Omental fat pad (tissue), 4 donors: ENCODE results near the gene FGFBP2. TPM values are rescaled to one million over a fixed set of nuclear protein-coding genes. Genes with fewer than 3 reads are reported as not detected.

Experiments
- ATAC-seq: fragments of 150-250 bp; one replicate; pipeline ENCODE4 v1.9.1; 2016; ENCODE audit warnings: mild to moderate bottlenecking, moderate library complexity; ENCODE audit not compliant: low FRiP score
- DNase-seq: peaks from one replicate; pipeline ENCODE4 v3.0.0-alpha.2; 2019; ENCODE audit warnings: low spot score
- total RNA-seq, 4 donors: library from RNA; depleted of rRNA; stranded (reverse); fragments of >200 nt; gene quantifications; one replicate each; pipeline ENCODE4 v1.1.0, GENCODE V29; 2016
- TF ChIP-seq, protein P1 (sequence below), 3 donors: fragments of 450-650 bp; IDR thresholded peaks; one replicate each; pipeline ENCODE4 v1.5.1; 2016 to 2017; ENCODE audit warnings: antibody characterized with exemption in 3 of 3, mild to moderate bottlenecking in 3 of 3, moderate library complexity in 2 of 3

FGFBP2 gene, protein sequence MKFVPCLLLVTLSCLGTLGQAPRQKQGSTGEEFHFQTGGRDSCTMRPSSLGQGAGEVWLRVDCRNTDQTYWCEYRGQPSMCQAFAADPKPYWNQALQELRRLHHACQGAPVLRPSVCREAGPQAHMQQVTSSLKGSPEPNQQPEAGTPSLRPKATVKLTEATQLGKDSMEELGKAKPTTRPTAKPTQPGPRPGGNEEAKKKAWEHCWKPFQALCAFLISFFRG
- total RNA-seq: 10 to 100 TPM in 3 of 4 donors, 1 to 10 TPM in 1; 4.7 to 34.8 (median 20.9) TPM

DNA sequence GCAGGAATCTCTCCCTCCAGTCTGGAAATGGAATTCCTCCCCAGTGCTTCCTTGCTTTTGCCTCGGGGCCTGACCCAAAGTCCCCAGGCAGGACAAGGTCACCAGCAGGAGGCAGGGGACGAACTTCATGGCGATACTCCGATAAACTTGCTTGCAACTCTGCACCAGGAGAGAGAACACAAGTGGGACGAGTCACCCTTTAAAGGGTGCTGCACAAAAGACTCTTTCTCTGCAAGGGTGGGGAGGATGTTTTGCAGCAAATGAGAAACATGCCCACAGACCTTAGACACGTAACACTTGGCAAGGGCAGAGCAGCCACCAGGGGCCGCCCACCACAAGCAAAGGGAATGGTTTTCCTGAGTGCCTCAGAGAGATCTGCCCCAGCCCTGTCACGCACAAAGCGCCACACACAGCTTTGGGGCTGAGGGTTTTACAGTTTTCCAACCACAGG lies at the start of gene FGFBP2:
Gene FGFBP2 (minus strand): TSS at position 175 of the 451 bp plus-strand sequence. CDS start 46 bp downstream, at position 129.
- DNase-seq: no peak
- ATAC-seq: peak; percentile 6
- TF ChIP-seq, protein P1, sequence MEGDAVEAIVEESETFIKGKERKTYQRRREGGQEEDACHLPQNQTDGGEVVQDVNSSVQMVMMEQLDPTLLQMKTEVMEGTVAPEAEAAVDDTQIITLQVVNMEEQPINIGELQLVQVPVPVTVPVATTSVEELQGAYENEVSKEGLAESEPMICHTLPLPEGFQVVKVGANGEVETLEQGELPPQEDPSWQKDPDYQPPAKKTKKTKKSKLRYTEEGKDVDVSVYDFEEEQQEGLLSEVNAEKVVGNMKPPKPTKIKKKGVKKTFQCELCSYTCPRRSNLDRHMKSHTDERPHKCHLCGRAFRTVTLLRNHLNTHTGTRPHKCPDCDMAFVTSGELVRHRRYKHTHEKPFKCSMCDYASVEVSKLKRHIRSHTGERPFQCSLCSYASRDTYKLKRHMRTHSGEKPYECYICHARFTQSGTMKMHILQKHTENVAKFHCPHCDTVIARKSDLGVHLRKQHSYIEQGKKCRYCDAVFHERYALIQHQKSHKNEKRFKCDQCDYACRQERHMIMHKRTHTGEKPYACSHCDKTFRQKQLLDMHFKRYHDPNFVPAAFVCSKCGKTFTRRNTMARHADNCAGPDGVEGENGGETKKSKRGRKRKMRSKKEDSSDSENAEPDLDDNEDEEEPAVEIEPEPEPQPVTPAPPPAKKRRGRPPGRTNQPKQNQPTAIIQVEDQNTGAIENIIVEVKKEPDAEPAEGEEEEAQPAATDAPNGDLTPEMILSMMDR (IDR thresholded peaks at IDR 0.05): no peak

DNA sequence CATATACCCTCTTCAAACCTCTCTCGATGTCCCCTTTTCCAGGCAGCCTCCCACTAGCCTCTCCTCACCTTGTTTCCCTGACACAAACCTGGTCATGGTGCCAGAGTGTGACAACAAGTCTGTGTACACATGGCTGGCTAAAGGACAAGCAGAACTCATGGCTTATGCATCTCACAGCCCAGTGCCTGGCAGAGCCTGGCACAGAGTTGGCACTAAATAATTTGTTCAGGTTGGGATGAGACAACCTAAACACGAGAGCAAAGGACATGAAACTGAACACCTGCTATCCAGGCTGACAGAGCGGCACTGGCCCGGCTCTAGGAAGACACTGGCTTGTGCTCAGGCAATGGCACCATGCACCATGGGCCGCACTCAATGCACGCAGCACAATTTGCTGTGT lies 48.2 kb upstream of the FGFBP2 start:
- DNase-seq (no peak), ATAC-seq (no peak)
- TF ChIP-seq, protein P1 (IDR thresholded peaks at IDR 0.05): no peak

DNA sequence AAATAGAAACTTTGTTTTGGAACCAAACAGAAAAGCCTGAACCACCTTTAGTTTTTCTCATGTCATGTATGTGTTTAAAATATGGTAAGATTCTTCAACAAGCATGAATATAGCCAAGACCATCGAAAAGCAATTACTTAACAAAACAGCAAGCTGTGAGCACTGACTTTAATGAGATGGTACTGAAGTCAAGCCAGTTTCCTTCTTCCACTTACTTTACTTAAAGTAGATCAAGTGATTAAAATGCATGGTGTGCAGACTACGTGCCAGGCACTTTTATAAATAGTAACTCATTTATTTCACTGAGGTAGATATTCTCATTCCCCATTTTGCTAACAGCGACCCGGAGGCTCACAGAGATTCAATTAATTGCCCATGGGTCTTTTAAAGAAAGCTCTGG lies 46.2 kb upstream of the FGFBP2 start:
- ATAC-seq: no peak
- DNase-seq: no peak
- TF ChIP-seq, protein P1 (IDR thresholded peaks at IDR 0.05): no peak

DNA sequence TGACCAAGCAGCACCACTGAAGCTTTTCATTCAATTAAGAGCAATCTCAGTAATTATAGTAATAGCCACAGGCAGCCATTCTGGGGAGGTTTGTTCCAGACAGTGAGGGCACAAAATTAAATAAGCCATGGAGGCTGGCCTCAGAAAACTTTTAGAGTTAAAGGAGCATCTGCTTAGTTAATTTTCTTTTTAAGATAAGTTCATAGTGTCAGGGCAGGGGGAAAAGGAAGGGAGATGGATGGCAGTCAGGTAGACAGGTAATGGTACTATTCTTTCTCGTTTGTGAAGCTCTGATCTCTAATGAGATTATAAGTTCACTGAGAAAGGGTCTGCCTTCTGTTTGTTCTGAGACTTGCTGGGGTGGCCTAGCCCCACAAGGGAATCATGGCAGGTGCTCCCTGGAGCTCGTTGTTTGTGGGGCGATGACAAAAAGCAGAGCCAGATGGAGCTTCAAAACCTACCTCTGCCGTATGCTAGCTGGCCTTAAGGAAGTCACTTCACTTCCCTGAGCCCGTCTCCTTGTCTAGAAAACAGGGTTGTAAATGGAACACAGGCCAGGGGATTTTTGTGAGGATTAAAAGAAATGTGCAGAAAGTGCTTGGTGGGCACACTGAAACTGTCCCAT lies 44.6 kb upstream of the FGFBP2 start:
- DNase-seq: no peak
- TF ChIP-seq, protein P1 (IDR thresholded peaks at IDR 0.05): no peak
- ATAC-seq: no peak

DNA sequence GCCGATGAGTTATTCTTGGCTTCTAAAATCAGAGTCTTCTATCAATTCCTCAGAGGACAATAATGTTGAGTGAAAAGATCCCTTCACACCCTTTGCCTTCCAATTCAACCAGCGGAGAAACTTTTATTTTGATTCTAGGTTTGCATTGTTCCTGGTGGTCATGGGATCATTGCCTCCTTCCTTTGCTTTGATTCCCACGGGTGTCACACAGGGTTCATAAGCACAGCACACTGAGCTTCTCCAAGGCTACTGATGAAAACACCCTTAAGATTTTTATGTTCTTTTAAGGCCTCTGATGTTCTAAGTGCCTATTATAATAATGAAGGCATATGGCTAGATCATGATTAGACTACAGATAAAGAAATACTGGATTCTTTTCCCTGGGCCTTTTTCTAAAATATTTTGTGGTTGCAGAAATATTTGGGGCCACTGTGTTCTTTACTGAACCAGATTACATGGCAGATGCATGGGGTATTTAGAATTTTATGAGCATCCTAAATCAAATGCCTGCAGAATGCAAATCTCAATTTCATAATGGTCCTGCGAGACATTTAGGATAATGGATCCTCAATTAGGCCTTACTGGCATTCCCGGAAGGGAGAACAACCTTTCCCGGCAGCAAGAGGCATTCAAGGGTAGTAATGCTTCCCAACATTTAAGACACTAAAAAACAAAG lies 43.9 kb upstream of the FGFBP2 start:
- TF ChIP-seq, protein P1 (IDR thresholded peaks at IDR 0.05): no peak
- ATAC-seq (no peak), DNase-seq (no peak)

DNA sequence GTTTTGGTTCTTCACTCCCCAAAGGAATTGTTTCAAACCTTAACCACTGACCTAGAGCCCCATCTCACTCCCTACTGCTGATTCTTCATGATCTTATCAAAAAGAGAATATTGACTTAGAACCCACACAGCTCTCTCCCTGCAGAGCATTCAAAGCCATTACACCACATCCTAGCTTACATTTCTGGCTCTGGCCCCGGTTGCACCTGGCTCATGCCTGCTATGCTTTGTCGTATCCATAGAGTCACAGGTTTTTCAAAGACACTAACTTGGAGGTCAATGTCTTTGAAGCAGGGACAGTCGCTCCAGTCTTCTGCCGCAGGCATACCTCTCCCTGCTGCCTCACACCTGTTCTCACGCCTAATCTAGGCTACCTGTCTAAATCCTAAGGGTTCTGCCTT lies 42.7 kb upstream of the FGFBP2 start:
- ATAC-seq (no peak), DNase-seq (no peak)
- TF ChIP-seq, protein P1 (IDR thresholded peaks at IDR 0.05): no peak
